Measurements from ENCODE around the gene MEX3D.

Gene MEX3D

GRCh38 chr19:1579222-1579621 is 11.1 kb upstream of the MEX3D start:
- no peak for TF ChIP-seq CTCF (IDR thresholded peaks at IDR 0.05)
- Histone ChIP-seq H3K27me3 (ENCODE audit: control insufficient read depth, insufficient read depth, low read length) (no peaks in the 10 kb centered on the region), H3K4me2 (ENCODE audit: low read length) (no peak overlapping the region), H3K4me3 (ENCODE audit: low read depth, low read length) (no peak overlapping the region), H3K79me2 (peaks cover 11% of the 10 kb centered on the region), H3K4me1 (no peaks in the 10 kb centered on the region), H2AFZ (no peak overlapping the region), H3K27ac (no peak overlapping the region), H3K36me3 (ENCODE audit: control insufficient read depth, insufficient read depth, low read length) (no peaks in the 10 kb centered on the region), H3K9ac (no peak overlapping the region), H3K9me3 (ENCODE audit: control insufficient read depth, low read length) (no peaks in the 10 kb centered on the region)

GRCh38 chr19:1577929-1578618 is 9.9 kb upstream of the MEX3D start:
- H2AFZ ChIP-seq: no peak overlapping the region
- H3K79me2 ChIP-seq: peaks cover 5% of the 10 kb centered on the region
- H3K4me3 ChIP-seq (ENCODE audit: low read depth, low read length): no peak overlapping the region
- no peak for TF ChIP-seq CTCF (IDR thresholded peaks at IDR 0.05)
- no peak overlapping the region for H3K4me2 ChIP-seq (ENCODE audit: low read length)
- no peaks in the 10 kb centered on the region for H3K27me3 ChIP-seq (ENCODE audit: control insufficient read depth, insufficient read depth, low read length)
- no peaks in the 10 kb centered on the region for H3K36me3 ChIP-seq (ENCODE audit: control insufficient read depth, insufficient read depth, low read length)
- no peaks in the 10 kb centered on the region for H3K9me3 ChIP-seq (ENCODE audit: control insufficient read depth, low read length)
- no peak overlapping the region for H3K27ac ChIP-seq
- H3K9ac ChIP-seq: no peak overlapping the region
- H3K4me1 ChIP-seq: no peaks in the 10 kb centered on the region

- Histone ChIP-seq H3K27me3 (ENCODE audit: control insufficient read depth, insufficient read depth, low read length) (no peaks in the 10 kb centered on the region), H2AFZ (no peak overlapping the region), H3K79me2 (peaks cover 2% of the 10 kb centered on the region), H3K4me3 (ENCODE audit: low read depth, low read length) (no peak overlapping the region), H3K9ac (no peak overlapping the region), H3K36me3 (ENCODE audit: control insufficient read depth, insufficient read depth, low read length) (no peaks in the 10 kb centered on the region), H3K27ac (no peak overlapping the region), H3K4me1 (no peaks in the 10 kb centered on the region), H3K9me3 (ENCODE audit: control insufficient read depth, low read length) (no peaks in the 10 kb centered on the region), H3K4me2 (ENCODE audit: low read length) (no peak overlapping the region)
- TF ChIP-seq CTCF (IDR thresholded peaks at IDR 0.05): no peak
These were observed 9.2 kb upstream of the MEX3D start for GRCh38 chr19:1577090-1577928.

- no peaks in the 10 kb centered on the region for H3K36me3 ChIP-seq (ENCODE audit: control insufficient read depth, insufficient read depth, low read length)
- no peak overlapping the region for H2AFZ ChIP-seq
- H3K79me2 ChIP-seq: no peaks in the 10 kb centered on the region
- no peak overlapping the region for H3K27ac ChIP-seq
- H3K4me3 ChIP-seq (ENCODE audit: low read depth, low read length): no peak overlapping the region
- no peak for TF ChIP-seq CTCF (IDR thresholded peaks at IDR 0.05)
- no peaks in the 10 kb centered on the region for H3K27me3 ChIP-seq (ENCODE audit: control insufficient read depth, insufficient read depth, low read length)
- H3K9me3 ChIP-seq (ENCODE audit: control insufficient read depth, low read length): no peaks in the 10 kb centered on the region
- H3K4me2 ChIP-seq (ENCODE audit: low read length): no peak overlapping the region
- no peak overlapping the region for H3K9ac ChIP-seq
- no peaks in the 10 kb centered on the region for H3K4me1 ChIP-seq
These were observed 8.3 kb upstream of the MEX3D start for GRCh38 chr19:1576242-1577089.
